ENCODE results near the gene FAM163A.

Gene FAM163A

GRCh38 chr1:179816196-179816960 lies 73.3 kb downstream of the FAM163A start:
- no peaks in the 10 kb centered on the region for H3K9me3 ChIP-seq (ENCODE audit: control insufficient read depth, low read length)
- H3K36me3 ChIP-seq (ENCODE audit: control insufficient read depth, insufficient read depth, low read length): no peaks in the 10 kb centered on the region
- H3K27ac ChIP-seq (ENCODE audit: low read depth, low read length, severe bottlenecking): no peak overlapping the region
- 79 to 81% methylated on average over 11 to 14 of the region's 17 CpGs for WGBS, 2 experiments (ENCODE audit: insufficient coverage in 2 of 2)
- H3K4me3 ChIP-seq (ENCODE audit: extremely low read depth, insufficient read depth, low read length, poor library complexity, severe bottlenecking): no peak overlapping the region
- peaks cover 15% of the 10 kb centered on the region for H3K4me1 ChIP-seq (ENCODE audit: control insufficient read depth, insufficient read depth, low read length, poor library complexity, severe bottlenecking)

GRCh38 chr1:179817056-179817455 lies 74.0 kb downstream of the FAM163A start:
- Histone ChIP-seq H3K9me3 (ENCODE audit: control insufficient read depth, low read length) (no peaks in the 10 kb centered on the region), H3K4me1 (ENCODE audit: control insufficient read depth, insufficient read depth, low read length, poor library complexity, severe bottlenecking) (peaks cover 15% of the 10 kb centered on the region), H3K27ac (ENCODE audit: low read depth, low read length, severe bottlenecking) (no peak overlapping the region), H3K36me3 (ENCODE audit: control insufficient read depth, insufficient read depth, low read length) (no peaks in the 10 kb centered on the region), H3K4me3 (ENCODE audit: extremely low read depth, insufficient read depth, low read length, poor library complexity, severe bottlenecking) (no peak overlapping the region)
- WGBS, 2 experiments (ENCODE audit: insufficient coverage in 2 of 2): 95% methylated on average over 4 of the region's 8 CpGs; no CpG with 5 or more reads in 1 of the 2 experiments

DNA sequence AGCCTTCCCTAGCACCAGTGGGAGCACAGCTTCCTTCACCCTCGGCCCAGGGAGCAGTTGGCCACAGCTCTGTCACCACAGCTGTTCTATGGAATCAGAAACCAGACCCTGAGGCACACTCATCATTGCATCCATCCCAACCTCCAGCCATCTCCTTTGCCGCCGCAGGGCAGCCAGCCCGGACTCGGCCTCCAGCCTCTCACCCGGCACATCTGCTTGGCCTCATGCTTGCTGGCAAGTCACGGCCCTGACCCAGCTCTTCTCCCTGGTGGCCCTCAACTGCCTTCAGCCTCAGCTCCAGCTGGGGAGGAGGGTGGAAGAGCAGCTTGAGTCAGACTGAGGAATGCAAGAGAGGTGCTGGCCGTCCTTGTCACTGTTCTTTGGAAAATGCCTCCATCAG lies 74.7 kb downstream of the FAM163A start:
- Histone ChIP-seq H3K4me3 (ENCODE audit: extremely low read depth, insufficient read depth, low read length, poor library complexity, severe bottlenecking) (no peak overlapping the region), H3K27ac (ENCODE audit: low read depth, low read length, severe bottlenecking) (no peak overlapping the region), H3K9me3 (ENCODE audit: control insufficient read depth, low read length) (no peaks in the 10 kb centered on the region), H3K4me1 (ENCODE audit: control insufficient read depth, insufficient read depth, low read length, poor library complexity, severe bottlenecking) (peaks cover 15% of the 10 kb centered on the region), H3K36me3 (ENCODE audit: control insufficient read depth, insufficient read depth, low read length) (no peaks in the 10 kb centered on the region)
- 81 to 84% methylated on average over 6 to 8 of the region's 8 CpGs for WGBS, 2 experiments (ENCODE audit: insufficient coverage in 2 of 2)

DNA sequence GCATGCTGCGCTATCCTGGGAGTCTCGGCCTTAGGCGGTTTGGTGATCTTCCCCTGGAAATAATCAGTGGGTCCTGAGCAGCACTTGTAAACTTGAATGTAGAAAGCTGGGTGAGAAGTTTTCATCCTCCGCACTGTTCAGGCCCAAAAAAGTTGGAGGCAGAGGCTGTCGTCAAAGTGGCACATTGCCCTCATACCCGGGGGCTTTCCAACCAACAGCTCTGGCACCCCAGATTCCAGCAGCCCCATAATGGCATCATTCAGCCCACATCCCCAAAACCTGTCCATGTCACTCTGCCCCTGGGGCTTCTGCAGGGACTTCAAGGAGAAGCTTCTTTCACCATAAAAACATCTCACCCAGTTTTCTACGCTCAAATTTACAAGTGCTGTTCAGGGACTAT lies 75.2 kb downstream of the FAM163A start:
- Histone ChIP-seq H3K27ac (ENCODE audit: low read depth, low read length, severe bottlenecking) (no peak overlapping the region), H3K9me3 (ENCODE audit: control insufficient read depth, low read length) (no peaks in the 10 kb centered on the region), H3K4me1 (ENCODE audit: control insufficient read depth, insufficient read depth, low read length, poor library complexity, severe bottlenecking) (peaks cover 15% of the 10 kb centered on the region), H3K4me3 (ENCODE audit: extremely low read depth, insufficient read depth, low read length, poor library complexity, severe bottlenecking) (no peak overlapping the region), H3K36me3 (ENCODE audit: control insufficient read depth, insufficient read depth, low read length) (no peaks in the 10 kb centered on the region)
- WGBS, 2 experiments (ENCODE audit: insufficient coverage in 2 of 2): 91% methylated on average over 6 to 7 of the region's 7 CpGs

- Histone ChIP-seq H3K27ac (ENCODE audit: low read depth, low read length, severe bottlenecking) (no peak overlapping the region), H3K9me3 (ENCODE audit: control insufficient read depth, low read length) (no peaks in the 10 kb centered on the region), H3K36me3 (ENCODE audit: control insufficient read depth, insufficient read depth, low read length) (no peaks in the 10 kb centered on the region), H3K4me3 (ENCODE audit: extremely low read depth, insufficient read depth, low read length, poor library complexity, severe bottlenecking) (no peak overlapping the region), H3K4me1 (ENCODE audit: control insufficient read depth, insufficient read depth, low read length, poor library complexity, severe bottlenecking) (peaks cover 15% of the 10 kb centered on the region)
- WGBS, 2 experiments (ENCODE audit: insufficient coverage in 2 of 2): 51 to 72% methylated on average over 5 to 9 of the region's 14 CpGs
Measured at GRCh38 chr1:179818743-179819173, 75.7 kb downstream of the FAM163A start.

DNA sequence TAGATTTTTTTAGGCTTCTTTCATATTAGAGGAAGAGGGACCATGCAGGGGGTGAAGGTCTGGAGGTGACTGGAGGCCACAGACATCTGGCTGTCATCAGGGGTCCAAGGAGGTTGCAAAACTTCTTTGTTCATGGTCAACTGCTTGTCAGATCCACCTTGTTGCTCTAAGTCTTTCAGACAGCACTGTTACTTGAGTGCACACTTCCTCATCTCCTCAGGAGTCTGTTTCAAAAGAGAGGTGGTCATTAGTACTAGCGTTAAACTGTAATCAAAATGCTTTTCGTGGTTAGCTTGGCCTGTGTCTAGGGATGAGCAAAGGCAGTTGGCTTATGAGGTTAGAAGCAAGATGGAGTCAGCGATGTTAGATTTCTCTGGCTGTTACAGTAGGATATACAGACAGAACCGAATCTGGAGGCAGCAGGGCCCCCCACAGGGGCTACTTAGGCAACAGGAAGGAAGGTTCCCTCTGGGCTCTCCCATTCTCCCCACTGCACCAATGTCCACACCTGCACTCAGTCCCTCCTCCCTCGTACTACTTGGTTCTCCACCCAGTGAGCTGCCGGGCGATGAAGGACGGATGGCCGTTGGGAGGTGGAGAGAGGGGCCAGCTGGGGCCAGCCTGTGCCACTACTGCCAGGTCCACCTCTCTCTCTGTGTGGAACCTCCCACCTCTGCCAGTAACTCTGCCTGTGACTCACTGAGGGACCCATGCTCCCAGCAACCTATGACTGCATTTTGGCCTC lies 77.3 kb downstream of the FAM163A start:
- Histone ChIP-seq H3K4me3 (ENCODE audit: extremely low read depth, insufficient read depth, low read length, poor library complexity, severe bottlenecking) (no peak overlapping the region), H3K9me3 (ENCODE audit: control insufficient read depth, low read length) (no peaks in the 10 kb centered on the region)
- WGBS, 2 experiments (ENCODE audit: insufficient coverage in 2 of 2): 91% methylated on average over 4 of the region's 9 CpGs; no CpG with 5 or more reads in 1 of the 2 experiments

GRCh38 chr1:179821524-179821923 lies 78.4 kb downstream of the FAM163A start:
- Histone ChIP-seq H3K4me3 (ENCODE audit: extremely low read depth, insufficient read depth, low read length, poor library complexity, severe bottlenecking) (no peak overlapping the region), H3K27ac (ENCODE audit: low read depth, low read length, severe bottlenecking) (no peak overlapping the region), H3K36me3 (ENCODE audit: control insufficient read depth, insufficient read depth, low read length) (no peaks in the 10 kb centered on the region), H3K9me3 (ENCODE audit: control insufficient read depth, low read length) (no peaks in the 10 kb centered on the region), H3K4me1 (ENCODE audit: control insufficient read depth, insufficient read depth, low read length, poor library complexity, severe bottlenecking) (peaks cover 11% of the 10 kb centered on the region)
- WGBS, 2 experiments (ENCODE audit: insufficient coverage in 2 of 2): 79 to 82% methylated on average over 7 to 9 of the region's 9 CpGs

More for the DNA sequence above, 77.3 kb downstream of the FAM163A start:
- H3K36me3 ChIP-seq (ENCODE audit: control insufficient read depth, insufficient read depth, low read length): no peaks in the 10 kb centered on the region
- peaks cover 15% of the 10 kb centered on the region for H3K4me1 ChIP-seq (ENCODE audit: control insufficient read depth, insufficient read depth, low read length, poor library complexity, severe bottlenecking)
- H3K27ac ChIP-seq (ENCODE audit: low read depth, low read length, severe bottlenecking): no peak overlapping the region

- Histone ChIP-seq H3K4me3 (ENCODE audit: extremely low read depth, insufficient read depth, low read length, poor library complexity, severe bottlenecking) (no peak overlapping the region), H3K4me1 (ENCODE audit: control insufficient read depth, insufficient read depth, low read length, poor library complexity, severe bottlenecking) (peaks cover 11% of the 10 kb centered on the region), H3K27ac (ENCODE audit: low read depth, low read length, severe bottlenecking) (no peak overlapping the region), H3K9me3 (ENCODE audit: control insufficient read depth, low read length) (no peaks in the 10 kb centered on the region), H3K36me3 (ENCODE audit: control insufficient read depth, insufficient read depth, low read length) (no peaks in the 10 kb centered on the region)
- WGBS, 2 experiments (ENCODE audit: insufficient coverage in 2 of 2): 83% methylated on average over 1 of the region's 2 CpGs; no CpG with 5 or more reads in 1 of the 2 experiments
Measured at GRCh38 chr1:179822065-179822464, 79.0 kb downstream of the FAM163A start.

GRCh38 chr1:179823693-179824092 lies 80.6 kb downstream of the FAM163A start:
- Histone ChIP-seq H3K4me3 (ENCODE audit: extremely low read depth, insufficient read depth, low read length, poor library complexity, severe bottlenecking) (no peak overlapping the region), H3K27ac (ENCODE audit: low read depth, low read length, severe bottlenecking) (no peak overlapping the region), H3K36me3 (ENCODE audit: control insufficient read depth, insufficient read depth, low read length) (no peaks in the 10 kb centered on the region), H3K4me1 (ENCODE audit: control insufficient read depth, insufficient read depth, low read length, poor library complexity, severe bottlenecking) (no peaks in the 10 kb centered on the region), H3K9me3 (ENCODE audit: control insufficient read depth, low read length) (no peaks in the 10 kb centered on the region)
- WGBS, 2 experiments (ENCODE audit: insufficient coverage in 2 of 2): 95 to 100% methylated on average over 2 to 3 of the region's 4 CpGs

- Histone ChIP-seq H3K9me3 (ENCODE audit: control insufficient read depth, low read length) (no peaks in the 10 kb centered on the region), H3K4me3 (ENCODE audit: extremely low read depth, insufficient read depth, low read length, poor library complexity, severe bottlenecking) (no peak overlapping the region), H3K36me3 (ENCODE audit: control insufficient read depth, insufficient read depth, low read length) (no peaks in the 10 kb centered on the region), H3K4me1 (ENCODE audit: control insufficient read depth, insufficient read depth, low read length, poor library complexity, severe bottlenecking) (no peaks in the 10 kb centered on the region), H3K27ac (ENCODE audit: low read depth, low read length, severe bottlenecking) (no peak overlapping the region)
- WGBS, 2 experiments (ENCODE audit: insufficient coverage in 2 of 2): 91 to 95% methylated on average over 6 of the region's 6 CpGs
Measured at GRCh38 chr1:179824265-179824664, 81.2 kb downstream of the FAM163A start.

- Histone ChIP-seq H3K4me3 (ENCODE audit: extremely low read depth, insufficient read depth, low read length, poor library complexity, severe bottlenecking) (no peak overlapping the region), H3K27ac (ENCODE audit: low read depth, low read length, severe bottlenecking) (no peak overlapping the region), H3K9me3 (ENCODE audit: control insufficient read depth, low read length) (no peaks in the 10 kb centered on the region), H3K36me3 (ENCODE audit: control insufficient read depth, insufficient read depth, low read length) (no peaks in the 10 kb centered on the region), H3K4me1 (ENCODE audit: control insufficient read depth, insufficient read depth, low read length, poor library complexity, severe bottlenecking) (no peaks in the 10 kb centered on the region)
- 92 to 96% methylated on average over 7 of the region's 8 CpGs for WGBS, 2 experiments (ENCODE audit: insufficient coverage in 2 of 2)
Measured at GRCh38 chr1:179825206-179825605, 82.1 kb downstream of the FAM163A start.
